SJSA1 (cell line): Measurements from ENCODE around the gene TAF11L12. TPM values are rescaled to one million over a fixed set of nuclear protein-coding genes. Genes with fewer than 3 reads are reported as not detected.
"Not testable (repeated sequence)": the region's sequence is repeated elsewhere in the genome, so short reads cannot be mapped to it uniquely, and the experiment has no call there.

ENCODE experiments used
- DNase-seq, 2 experiments: peaks; one replicate each; pipeline ENCODE4 v3.0.0-alpha.2; 2015 to 2020; ENCODE audit warnings: low spot score in 2 of 2, low read depth in 1 of 2
- H3K27ac ChIP-seq: fragments of 250-450 bp; sonication (Bioruptor Pico); 2 replicates; pipeline ENCODE4 v1.5.1; 2020; ENCODE audit warnings: mild to moderate bottlenecking, moderate library complexity
- H3K27me3 ChIP-seq: fragments of 250-450 bp; sonication (Bioruptor Pico); replicated peaks from 2 replicates; pipeline ENCODE4 v1.5.1; 2020; ENCODE audit warnings: mild to moderate bottlenecking, moderate library complexity
- H3K36me3 ChIP-seq: fragments of 250-450 bp; sonication (Bioruptor Pico); 2 replicates; pipeline ENCODE4 v1.5.1; 2020; ENCODE audit warnings: mild to moderate bottlenecking
- H3K4me1 ChIP-seq: fragments of 250-450 bp; sonication (Bioruptor Pico); replicated peaks from 2 replicates; pipeline ENCODE4 v1.6.1; 2021; ENCODE audit warnings: mild to moderate bottlenecking
- H3K4me3 ChIP-seq: fragments of 250-450 bp; sonication (Bioruptor Pico); 2 replicates; pipeline ENCODE4 v1.5.1; 2020; ENCODE audit warnings: mild to moderate bottlenecking
- H3K9me3 ChIP-seq: fragments of 250-450 bp; sonication (Bioruptor Pico); replicated peaks from 2 replicates; pipeline ENCODE4 v1.5.1; 2020; ENCODE audit warnings: mild to moderate bottlenecking
- total RNA-seq: library from RNA; depleted of rRNA; stranded (reverse); fragments of >200 nt; shearing (Covaris generic); gene quantifications from 2 replicates; pipeline ENCODE4 v1.2.3, GENCODE V29; 2014; rRNA removed

TAF11L12 gene
- not detected in 2 replicates for total RNA-seq

DNA sequence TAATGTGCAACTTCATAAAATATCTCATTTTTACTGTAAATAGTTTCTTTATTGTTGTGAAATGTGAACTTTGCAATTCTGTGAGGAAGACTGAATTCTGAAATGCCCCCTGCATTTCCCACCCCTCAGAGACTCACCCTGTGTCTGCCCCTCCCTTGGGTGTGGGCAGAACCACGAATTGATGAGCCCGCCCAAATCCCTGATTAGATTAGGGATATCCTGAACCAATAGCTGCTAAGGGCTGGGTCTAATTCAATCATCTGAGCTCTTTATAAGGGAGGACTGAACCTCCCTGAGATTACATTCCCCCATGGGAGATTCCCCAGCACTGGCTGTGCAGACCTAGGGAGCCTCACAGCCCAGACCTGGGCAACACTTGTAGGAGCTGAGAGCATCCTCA is at the start of gene TAF11L12:
TSS of gene TAF11L12 (plus strand) at position 301 of the 400 bp plus-strand sequence.
- DNase-seq, H3K9me3 ChIP-seq: not testable (repeated sequence)

DNA sequence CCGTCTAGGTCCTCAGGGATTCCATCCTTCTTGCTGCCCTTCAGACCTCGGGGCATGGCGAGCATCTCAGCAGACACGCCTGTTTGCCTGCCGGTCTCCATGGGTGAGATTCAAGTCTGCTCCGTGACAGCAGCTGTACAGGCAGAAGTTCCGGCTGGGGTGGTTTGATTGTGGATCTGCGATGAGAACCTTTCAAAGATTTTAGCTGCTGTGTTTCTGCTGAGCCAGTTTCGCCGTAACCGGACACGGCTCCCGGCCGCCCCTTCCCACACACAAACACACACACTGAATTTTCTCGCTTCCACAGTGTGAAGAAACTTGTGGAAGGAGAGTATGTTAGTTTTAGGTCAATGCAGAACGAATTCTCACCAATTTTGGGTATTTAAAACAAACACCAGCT is 24.5 kb upstream of the TAF11L12 start, which contains the start of gene TAF11L7:
TSS of gene TAF11L7 (minus strand) at position 101 of the 400 bp plus-strand sequence.
- not testable (repeated sequence) for H3K4me3 ChIP-seq, H3K9me3 ChIP-seq, H3K36me3 ChIP-seq, H3K27me3 ChIP-seq, H3K4me1 ChIP-seq, DNase-seq, H3K27ac ChIP-seq

More for the DNA sequence above, at the start of gene TAF11L12:
- not testable (repeated sequence) for H3K27me3 ChIP-seq, H3K27ac ChIP-seq, H3K36me3 ChIP-seq, H3K4me1 ChIP-seq, H3K4me3 ChIP-seq

DNA sequence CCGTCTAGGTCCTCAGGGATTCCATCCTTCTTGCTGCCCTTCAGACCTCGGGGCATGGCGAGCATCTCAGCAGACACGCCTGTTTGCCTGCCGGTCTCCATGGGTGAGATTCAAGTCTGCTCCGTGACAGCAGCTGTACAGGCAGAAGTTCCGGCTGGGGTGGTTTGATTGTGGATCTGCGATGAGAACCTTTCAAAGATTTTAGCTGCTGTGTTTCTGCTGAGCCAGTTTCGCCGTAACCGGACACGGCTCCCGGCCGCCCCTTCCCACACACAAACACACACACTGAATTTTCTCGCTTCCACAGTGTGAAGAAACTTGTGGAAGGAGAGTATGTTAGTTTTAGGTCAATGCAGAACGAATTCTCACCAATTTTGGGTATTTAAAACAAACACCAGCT is 19.3 kb upstream of the TAF11L12 start, which contains the start of gene TAF11L8:
TSS of gene TAF11L8 (minus strand) at position 101 of the 400 bp plus-strand sequence.
- H3K9me3 ChIP-seq, H3K4me3 ChIP-seq, H3K27ac ChIP-seq, H3K36me3 ChIP-seq, H3K27me3 ChIP-seq, DNase-seq, H3K4me1 ChIP-seq: not testable (repeated sequence)

DNA sequence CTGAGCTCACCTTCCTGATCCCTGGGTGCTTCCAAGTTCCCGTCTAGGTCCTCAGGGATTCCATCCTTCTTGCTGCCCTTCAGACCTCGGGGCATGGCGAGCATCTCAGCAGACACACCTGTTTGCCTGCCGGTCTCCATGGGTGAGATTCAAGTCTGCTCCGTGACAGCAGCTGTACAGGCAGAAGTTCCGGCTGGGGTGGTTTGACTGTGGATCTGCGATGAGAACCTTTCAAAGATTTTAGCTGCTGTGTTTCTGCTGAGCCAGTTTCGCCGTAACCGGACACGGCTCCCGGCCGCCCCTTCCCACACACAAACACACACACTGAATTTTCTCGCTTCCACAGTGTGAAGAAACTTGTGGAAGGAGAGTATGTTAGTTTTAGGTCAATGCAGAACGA is 15.9 kb upstream of the TAF11L12 start, which contains the start of gene TAF11L9:
TSS of gene TAF11L9 (minus strand) at position 140 of the 400 bp plus-strand sequence.
- DNase-seq, H3K4me1 ChIP-seq, H3K4me3 ChIP-seq, H3K36me3 ChIP-seq, H3K9me3 ChIP-seq, H3K27me3 ChIP-seq, H3K27ac ChIP-seq: not testable (repeated sequence)

DNA sequence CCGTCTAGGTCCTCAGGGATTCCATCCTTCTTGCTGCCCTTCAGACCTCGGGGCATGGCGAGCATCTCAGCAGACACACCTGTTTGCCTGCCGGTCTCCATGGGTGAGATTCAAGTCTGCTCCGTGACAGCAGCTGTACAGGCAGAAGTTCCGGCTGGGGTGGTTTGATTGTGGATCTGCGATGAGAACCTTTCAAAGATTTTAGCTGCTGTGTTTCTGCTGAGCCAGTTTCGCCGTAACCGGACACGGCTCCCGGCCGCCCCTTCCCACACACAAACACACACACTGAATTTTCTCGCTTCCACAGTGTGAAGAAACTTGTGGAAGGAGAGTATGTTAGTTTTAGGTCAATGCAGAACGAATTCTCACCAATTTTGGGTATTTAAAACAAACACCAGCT is 12.5 kb upstream of the TAF11L12 start, which contains the start of gene TAF11L10:
TSS of gene TAF11L10 (minus strand) at position 101 of the 400 bp plus-strand sequence.
- H3K4me3 ChIP-seq, H3K36me3 ChIP-seq, H3K4me1 ChIP-seq, H3K27ac ChIP-seq, H3K27me3 ChIP-seq, H3K9me3 ChIP-seq, DNase-seq: not testable (repeated sequence)

DNA sequence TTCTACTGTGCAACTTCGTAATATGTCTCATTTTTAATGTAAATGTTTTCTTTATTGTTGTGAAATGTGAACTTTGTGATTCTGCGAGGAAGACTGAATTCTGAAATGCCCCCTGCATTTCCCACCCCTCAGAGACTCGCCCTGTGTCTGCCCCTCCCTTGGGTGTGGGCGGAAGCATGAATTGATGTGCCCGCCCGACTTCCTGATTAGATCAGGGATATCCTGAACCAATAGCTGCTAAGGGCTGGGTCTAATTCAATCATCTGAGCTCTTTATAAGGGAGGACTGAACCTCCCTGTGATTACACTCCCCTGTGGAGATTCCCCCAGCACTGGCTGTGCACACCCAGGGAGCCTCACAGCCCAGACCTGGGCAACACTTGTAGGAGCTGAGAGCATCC is 6.3 kb upstream of the TAF11L12 start, which contains the start of gene TAF11L11:
TSS of gene TAF11L11 (plus strand) at position 304 of the 400 bp plus-strand sequence.
- not testable (repeated sequence) for H3K9me3 ChIP-seq, H3K27me3 ChIP-seq, H3K27ac ChIP-seq, DNase-seq, H3K36me3 ChIP-seq, H3K4me1 ChIP-seq, H3K4me3 ChIP-seq

DNA sequence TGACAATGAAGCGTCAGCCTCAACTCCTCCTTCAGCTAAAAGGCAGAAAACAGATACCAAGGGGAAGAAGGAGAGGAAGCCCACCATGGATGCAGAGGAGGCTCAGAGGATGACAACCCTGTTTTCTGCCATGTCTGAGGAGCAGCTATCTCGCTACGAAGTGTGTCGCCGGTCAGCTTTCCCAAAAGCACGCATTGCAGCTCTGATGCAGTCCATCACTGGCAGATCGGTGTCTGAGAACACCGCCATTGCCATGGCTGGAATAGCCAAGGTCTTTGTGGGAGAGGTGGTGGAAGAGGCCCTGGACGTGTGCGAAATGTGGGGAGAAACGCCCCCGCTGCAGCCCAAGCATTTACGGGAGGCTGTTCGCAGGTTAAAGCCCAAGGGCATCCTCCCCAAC is 5.2 kb upstream of the TAF11L12 start:
- Histone ChIP-seq H3K36me3 (no peaks in the 10 kb centered on the region), H3K4me3 (no peak overlapping the region), H3K9me3 (0 out of 2 replicates have a peak, but pooled peaks cover 2% of the 10 kb centered on the region), H3K4me1 (no peaks in the 10 kb centered on the region), H3K27me3 (no peaks in the 10 kb centered on the region), H3K27ac (no peak overlapping the region)
- DNase-seq, result no peak

DNA sequence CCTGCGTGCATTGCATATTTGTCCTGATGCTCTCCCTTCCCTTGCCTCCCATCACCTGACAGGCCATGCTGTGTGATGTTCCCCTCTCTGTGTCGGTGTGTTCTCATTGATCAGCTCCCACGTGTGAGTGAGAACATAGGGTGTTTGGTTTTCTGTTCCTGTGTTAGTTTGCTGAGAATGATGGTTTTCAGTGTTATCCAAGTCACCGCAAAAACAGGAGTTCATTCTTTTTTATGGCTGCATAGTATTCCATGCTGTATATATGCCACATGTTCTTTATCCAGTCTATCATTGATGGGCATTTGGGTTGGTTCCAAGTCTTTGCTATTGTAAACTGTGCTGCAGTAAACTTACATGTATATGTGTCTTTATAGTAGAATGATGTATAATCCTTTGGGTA is 2.7 kb upstream of the TAF11L12 start:
- H3K4me1 ChIP-seq, H3K36me3 ChIP-seq, H3K27me3 ChIP-seq, H3K9me3 ChIP-seq, H3K27ac ChIP-seq, H3K4me3 ChIP-seq, DNase-seq: not testable (repeated sequence)

DNA sequence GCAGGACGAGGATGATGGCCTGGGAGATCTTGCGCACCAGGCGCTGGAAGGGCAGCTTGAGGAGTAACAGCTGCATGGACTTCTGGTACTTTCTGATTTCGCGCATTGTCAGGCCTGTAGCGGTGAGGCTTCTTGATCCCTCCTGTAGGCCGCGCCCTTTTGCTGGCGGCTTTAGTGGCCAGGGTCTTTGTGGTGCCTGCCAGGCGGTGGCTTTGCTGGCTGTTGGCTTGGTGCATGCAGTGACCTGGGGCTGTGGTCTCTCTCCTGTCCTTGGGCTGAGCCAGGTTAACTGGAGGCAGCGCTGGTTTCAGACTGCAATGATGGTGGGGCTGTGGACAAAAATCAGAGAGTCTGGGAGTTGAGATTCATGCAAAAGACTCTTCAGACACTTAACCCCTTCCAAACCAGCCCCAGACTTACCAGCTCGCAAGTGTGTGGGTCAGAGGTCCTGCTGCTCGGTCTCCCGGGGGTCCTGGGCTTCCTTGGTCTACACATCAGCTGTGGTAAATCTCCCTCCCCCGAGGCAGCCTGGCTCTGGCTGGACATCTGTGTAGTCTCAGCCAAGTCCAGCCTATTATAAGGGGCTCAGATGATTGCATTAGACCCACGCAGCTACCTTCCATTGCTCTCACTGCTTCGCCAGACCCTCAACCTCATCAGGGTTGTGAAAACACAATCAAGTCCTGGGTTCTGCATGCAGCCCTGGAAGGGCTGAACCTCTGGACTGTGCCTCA is 4.8 kb downstream of the TAF11L12 start:
- no peaks in the 10 kb centered on the region for H3K9me3 ChIP-seq
- no peaks in the 10 kb centered on the region for H3K27me3 ChIP-seq
- H3K4me1 ChIP-seq, result no peaks in the 10 kb centered on the region
- H3K4me3 ChIP-seq, result no peak overlapping the region
- H3K27ac ChIP-seq, result no peak overlapping the region
- no peaks in the 10 kb centered on the region for H3K36me3 ChIP-seq
- DNase-seq, result no peak

DNA sequence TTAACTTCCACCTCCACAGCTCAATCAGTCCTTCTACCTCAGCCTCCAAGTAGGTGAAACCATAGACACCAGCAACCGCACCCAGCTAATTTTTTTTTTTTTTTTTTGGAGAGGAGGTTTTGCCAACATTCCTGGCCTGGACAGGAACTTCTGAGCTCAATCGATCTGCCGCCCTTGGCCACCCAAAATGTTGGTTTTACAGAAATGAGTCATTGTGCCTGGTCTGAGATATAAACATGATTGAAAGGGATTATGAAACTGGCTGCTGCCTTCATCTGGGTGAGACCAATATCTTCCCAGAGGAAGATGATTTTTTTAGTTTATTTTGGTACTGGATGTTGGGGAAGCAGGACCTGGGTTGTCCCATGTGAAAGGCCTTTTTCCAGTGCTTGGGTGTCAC is 9.2 kb downstream of the TAF11L12 start:
- Histone ChIP-seq H3K9me3 (no peaks in the 10 kb centered on the region), H3K27ac (no peak overlapping the region), H3K4me1 (no peaks in the 10 kb centered on the region), H3K27me3 (no peaks in the 10 kb centered on the region), H3K4me3 (no peak overlapping the region), H3K36me3 (no peaks in the 10 kb centered on the region)
- no peak for DNase-seq

DNA sequence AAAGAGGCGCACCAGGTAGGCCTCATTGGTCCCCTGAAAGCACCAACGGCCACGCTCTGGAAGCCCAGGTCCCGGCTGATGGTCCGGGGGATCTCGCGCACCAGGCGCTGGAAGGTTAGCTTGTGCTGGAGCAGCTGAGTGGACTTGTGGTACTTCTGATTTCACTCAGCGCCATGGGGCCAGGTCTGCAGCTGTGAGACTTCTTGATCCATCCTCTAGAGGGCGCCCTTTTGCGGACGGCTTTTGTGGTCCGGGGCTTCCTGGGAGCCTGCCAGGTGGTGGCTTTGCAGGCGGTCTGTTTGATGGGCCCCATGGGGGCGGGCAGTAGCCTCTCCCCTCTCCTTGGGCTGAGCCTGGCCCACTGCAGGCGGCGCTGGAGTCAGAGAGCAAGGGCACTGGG is 10.4 kb downstream of the TAF11L12 start:
- H3K4me1 ChIP-seq, result no peaks in the 10 kb centered on the region
- no peaks in the 10 kb centered on the region for H3K9me3 ChIP-seq
- H3K4me3 ChIP-seq, result no peak overlapping the region
- H3K27me3 ChIP-seq, result no peaks in the 10 kb centered on the region
- DNase-seq, result no peak
- H3K36me3 ChIP-seq, result no peaks in the 10 kb centered on the region
- H3K27ac ChIP-seq, result no peak overlapping the region

DNA sequence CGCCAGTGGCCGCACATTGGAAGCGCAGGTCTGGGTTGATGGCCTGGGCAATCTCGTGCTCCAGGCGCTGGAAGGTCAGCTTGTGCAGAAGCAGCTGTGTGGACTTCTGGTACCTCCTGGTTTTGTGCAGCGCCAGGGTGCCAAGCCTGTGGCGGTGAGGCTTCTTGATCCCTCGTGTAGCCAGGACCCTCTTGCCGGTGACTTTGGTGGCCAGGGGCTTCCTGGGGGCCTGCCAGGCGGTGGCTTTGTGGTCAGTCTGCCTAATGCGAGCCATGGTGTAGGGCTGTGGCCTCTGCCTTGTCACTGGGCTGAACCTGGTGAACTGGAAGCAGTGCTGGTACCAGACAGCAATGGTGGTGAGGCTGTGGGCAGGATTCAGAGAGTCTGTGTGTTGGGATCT is 15.5 kb downstream of the TAF11L12 start:
- no peak overlapping the region for H3K4me3 ChIP-seq
- no peak overlapping the region for H3K27ac ChIP-seq
- no peak for DNase-seq
- no peaks in the 10 kb centered on the region for H3K27me3 ChIP-seq
- H3K4me1 ChIP-seq, result no peaks in the 10 kb centered on the region
- H3K9me3 ChIP-seq, result no peaks in the 10 kb centered on the region
- no peaks in the 10 kb centered on the region for H3K36me3 ChIP-seq

DNA sequence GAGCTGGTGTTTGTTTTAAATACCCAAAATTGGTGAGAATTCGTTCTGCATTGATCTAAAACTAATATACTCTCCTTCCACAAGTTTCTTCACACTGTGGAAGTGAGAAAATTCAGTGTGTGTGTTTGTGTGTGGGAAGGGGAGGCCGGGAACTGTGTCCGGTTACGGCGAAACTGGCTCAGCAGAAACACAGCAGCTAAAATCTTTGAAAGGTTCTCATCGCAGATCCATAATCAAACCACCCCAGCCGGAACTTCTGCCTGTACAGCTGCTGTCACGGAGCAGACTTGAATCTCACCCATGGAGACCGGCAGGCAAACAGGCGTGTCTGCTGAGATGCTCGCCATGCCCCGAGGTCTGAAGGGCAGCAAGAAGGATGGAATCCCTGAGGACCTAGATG is 21.6 kb downstream of the TAF11L12 start, which contains the start of gene TAF11L13:
TSS of gene TAF11L13 (plus strand) at position 301 of the 400 bp plus-strand sequence.
- not testable (repeated sequence) for H3K4me3 ChIP-seq, H3K36me3 ChIP-seq, H3K27ac ChIP-seq, H3K9me3 ChIP-seq, H3K27me3 ChIP-seq, DNase-seq, H3K4me1 ChIP-seq

DNA sequence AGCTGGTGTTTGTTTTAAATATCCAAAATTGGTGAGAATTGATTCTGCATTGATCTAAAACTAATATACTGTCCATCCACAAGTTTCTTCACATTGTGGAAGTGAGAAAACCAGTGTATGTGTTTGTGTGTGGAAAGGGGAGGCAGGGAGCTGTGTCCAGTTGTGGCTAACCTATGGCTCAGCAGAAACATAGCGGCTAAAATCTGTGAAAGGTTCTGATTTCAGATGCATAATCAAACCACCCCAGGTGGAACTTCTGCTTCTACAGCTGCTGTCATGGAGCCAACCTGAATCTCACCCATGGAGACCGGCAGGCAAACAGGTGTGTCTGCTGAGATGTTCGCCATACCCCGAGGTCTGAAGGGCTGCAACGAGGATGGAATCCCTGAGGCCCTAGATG is 24.0 kb downstream of the TAF11L12 start, which contains the start of gene TAF11L14:
TSS of gene TAF11L14 (plus strand) at position 301 of the 400 bp plus-strand sequence.
- no peak for DNase-seq
- Histone ChIP-seq H3K9me3 (no peaks in the 10 kb centered on the region), H3K4me1 (no peaks in the 10 kb centered on the region), H3K4me3 (no peak within 1 kb of the TSS), H3K27me3 (no peaks in the 10 kb centered on the region), H3K36me3 (no peaks in the 10 kb centered on the region), H3K27ac (no peak within 1 kb of the TSS)
